ENCODE data around the gene TENM4. TPM values are rescaled to one million over a fixed set of nuclear protein-coding genes. Genes with fewer than 3 reads are reported as not detected.

TENM4 gene
- total RNA-seq, 1 experiment from 2014 or later, result 22.6 TPM

DNA sequence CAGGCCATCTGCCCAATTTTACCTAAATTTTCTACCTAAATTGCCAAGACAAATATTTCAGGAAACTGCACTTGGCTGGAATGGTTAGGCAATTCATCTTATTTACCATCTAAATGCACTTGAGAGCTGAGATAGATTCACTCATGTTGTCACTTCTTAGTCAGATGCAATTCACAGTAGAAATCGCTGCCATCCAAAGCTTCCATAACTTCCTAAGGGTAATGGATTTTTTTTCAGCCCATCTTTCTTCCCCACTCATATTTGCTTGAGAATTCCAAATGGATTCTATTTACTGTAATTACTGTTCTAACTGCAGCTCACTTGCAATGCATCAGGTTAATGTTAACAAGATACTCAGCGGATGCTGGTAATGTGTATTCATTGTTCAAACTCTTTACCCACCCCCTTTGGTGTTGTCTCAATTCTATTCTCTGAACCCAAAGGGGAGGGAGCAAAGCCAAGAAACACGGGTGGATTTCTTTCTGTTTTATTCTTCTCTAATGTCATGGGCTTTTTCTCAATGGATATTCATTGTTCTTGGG lies 96.0 kb downstream of the TENM4 start:
- no peak for DNase-seq (ENCODE audit: low read depth)

DNA sequence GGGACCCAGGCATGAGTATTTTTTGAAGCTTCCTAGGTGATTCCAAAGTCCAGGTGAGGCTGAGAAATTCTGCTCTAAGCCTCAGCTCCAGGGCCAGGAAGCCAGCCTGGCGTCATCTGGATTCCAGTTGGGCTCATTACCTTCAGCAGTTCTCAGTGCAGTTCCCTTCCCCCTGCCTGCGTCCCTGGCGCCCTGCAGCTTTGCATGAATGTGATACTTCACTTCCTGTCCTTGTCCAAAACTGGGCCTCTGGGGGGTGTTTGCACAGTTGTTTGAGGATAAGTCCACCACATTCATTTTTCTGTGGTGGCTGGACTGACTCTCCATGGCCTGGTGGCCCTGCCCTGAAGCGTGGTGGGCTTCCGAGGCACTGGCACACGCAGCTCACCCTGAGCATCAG lies 98.1 kb downstream of the TENM4 start:
- no peak for DNase-seq (ENCODE audit: low read depth)

DNA sequence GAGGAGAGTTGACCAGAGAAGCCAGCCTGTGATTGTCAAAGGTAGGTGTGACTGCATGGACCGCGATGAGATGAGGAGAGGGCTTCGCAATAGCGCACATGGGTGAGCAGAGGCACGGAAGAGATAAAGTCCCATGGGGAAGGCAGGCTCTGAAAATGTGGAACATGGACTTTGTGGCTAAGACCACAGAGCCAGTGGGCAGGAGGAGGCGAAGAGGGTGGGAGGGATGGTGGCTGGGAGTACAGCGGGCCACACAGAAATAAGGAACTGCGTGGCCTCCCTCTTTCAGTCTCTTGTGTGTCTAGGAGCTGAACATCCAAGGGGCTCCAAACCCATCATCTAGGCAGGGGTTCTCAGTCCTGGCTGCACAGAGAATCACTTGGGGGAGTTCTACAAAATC lies 98.6 kb downstream of the TENM4 start:
- DNase-seq (ENCODE audit: low read depth), result no peak

DNA sequence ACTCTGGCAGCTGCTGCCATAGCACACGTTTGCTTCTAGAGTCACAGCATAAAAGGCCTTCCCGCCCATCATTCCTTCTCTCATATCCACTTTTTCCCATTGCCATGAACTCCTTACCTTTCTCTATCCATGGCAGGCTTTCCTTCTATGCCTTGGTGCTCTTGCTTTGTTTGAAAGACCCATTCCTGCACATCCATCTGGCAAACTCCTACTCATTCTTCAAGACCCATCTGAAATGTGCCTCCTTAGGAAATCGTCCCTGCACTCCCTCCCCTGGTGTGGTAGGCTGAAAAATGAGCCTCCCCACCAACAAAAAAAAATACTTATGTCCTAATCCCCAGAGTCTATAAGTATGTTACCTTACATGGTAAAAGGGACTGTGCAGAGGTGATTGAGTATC lies 100.3 kb downstream of the TENM4 start:
- DNase-seq (ENCODE audit: low read depth), result no peak

DNA sequence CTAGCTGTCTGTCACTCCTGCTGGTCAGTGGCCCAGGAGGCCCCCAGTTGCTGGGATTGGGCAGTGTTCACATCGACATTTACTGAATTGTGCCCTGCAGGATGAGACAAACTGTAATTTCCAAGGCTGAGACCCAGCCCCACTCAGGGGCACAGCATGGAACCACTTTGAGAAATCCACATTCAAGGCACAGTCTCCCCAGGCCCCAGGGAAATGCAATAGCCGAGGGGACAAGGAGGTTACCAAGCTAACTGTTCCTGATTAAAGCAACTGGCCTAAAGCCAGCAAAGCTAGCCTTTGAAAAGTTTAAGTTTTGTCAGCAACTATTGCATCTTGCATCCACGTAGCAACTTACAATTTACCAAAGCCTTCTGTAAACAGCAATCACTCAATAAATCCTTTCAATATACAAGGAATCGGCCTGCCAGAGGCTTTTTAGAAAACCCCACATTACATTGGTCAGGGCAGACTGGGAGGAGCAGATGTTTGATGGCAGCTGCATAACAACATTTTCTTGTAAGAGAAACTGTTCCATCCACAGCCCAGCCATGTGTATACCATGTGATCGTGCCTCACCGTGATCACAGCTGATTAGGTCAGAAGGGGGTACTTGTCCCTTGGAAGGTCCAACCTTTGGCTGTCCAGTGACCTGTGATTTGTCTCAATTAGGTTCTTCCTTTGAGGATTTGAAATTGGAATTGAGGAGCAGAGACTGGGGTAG lies 103.9 kb downstream of the TENM4 start:
- DNase-seq (ENCODE audit: low read depth), result no peak

DNA sequence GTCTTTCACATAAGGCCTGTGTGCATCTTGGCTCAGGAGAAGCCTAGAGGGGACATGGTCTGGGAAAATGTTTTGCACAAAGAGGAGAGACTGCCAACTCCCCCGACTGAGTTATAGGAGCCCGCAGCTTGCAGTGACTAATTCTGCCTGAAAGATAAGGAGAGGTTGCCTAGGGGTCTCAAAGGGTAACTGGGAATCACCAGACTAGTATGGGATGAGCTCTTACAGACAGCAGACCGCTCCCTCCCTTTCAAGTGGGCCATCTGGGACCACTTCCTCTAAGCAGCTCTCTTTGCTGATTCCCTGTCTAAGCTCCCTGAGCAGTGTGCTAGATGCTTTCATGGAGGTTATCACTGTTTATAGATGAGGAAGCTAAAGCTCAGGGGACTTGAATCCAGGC lies 105.1 kb downstream of the TENM4 start:
- DNase-seq (ENCODE audit: low read depth), result no peak

DNA sequence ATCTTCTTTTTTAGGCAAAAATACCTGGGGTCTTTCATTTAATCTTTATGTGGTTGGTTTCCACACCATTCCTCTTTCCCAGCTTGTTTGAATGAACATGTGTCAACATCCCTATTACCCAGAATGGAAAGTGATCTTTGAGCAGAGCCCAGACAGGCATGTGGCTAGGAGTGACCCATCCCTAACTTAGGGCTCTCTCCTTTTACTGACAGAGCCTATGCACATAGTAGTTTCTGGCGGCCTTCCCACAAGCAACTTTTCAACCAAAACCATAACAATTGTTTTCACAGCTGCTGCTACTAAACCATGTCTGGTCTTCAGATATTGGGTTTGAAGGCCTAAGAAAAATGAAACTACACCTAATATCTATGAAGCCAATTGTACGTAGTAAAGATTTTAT lies 107.5 kb downstream of the TENM4 start:
- DNase-seq (ENCODE audit: low read depth), result no peak

DNA sequence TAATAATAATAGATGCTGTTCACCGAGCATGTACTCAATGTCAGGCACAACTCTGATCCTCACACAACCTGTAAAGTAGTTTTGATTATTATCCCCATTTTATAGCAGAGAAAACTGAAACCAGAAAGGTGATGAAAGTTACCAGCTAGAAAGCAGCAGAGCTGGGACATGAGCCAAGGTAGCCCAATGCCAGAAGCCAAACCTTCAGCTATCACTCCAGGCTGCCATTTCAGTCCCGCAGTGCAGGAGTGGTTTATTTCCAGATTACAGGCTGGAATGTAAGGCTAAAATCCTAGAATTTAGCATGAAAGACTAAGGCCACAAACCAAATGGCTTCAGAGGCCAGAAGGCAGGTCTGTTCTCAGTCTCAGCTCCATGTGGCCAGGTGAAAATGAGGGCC lies 108.8 kb downstream of the TENM4 start:
- no peak for DNase-seq (ENCODE audit: low read depth)

DNA sequence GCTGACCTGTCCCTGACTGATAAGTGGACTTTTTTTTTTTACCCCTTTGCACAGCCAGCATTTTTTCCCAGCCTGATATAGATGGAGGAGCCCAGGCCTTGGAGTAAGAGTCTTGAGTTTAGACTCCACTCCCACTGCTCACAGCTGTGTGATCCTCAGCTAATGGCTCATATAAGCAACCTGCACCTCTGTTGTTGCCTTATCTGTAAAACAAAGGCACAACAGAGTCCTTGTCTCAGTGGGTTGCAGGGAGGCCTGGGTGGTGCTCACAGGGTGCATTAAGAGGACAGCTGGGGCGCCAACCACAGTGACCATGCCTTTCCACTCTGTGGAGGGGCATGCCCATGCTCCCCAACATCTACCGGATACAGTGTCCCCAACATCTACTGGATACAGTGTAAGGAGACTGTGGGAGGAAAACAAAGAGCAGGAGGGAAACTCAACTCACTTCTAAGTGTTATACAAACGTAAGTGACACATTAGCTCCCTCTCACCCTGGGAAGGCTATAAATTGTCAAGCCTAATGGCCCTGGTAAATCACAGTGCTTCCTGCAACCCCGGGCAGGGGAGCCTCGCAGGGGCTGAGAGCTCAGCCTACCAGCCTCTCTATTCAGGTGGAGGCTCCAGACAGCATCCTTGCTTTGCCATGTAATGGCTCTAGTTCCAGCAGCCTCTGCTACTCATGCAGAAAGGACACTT lies 109.5 kb downstream of the TENM4 start:
- no peak for DNase-seq (ENCODE audit: low read depth)

DNA sequence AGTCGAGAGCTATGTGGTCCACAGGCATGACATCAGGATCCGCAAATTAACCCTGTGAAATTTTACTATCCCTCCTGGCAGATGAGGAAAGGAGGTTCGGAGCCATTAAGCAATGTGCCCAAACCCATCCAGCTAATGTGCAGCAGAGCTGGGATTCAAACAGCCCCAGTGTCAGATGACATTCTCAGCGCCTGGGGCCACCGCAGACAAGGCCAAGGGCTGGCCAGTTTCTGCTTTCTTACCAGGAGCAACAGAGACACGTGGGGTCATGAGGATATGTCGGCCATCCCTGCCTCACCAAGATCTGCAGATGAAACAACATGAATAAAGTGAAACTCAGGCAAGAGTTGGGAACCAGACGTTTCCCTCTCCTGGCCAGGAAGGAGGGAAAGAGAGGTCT lies 110.2 kb downstream of the TENM4 start:
- no peak for DNase-seq (ENCODE audit: low read depth)

DNA sequence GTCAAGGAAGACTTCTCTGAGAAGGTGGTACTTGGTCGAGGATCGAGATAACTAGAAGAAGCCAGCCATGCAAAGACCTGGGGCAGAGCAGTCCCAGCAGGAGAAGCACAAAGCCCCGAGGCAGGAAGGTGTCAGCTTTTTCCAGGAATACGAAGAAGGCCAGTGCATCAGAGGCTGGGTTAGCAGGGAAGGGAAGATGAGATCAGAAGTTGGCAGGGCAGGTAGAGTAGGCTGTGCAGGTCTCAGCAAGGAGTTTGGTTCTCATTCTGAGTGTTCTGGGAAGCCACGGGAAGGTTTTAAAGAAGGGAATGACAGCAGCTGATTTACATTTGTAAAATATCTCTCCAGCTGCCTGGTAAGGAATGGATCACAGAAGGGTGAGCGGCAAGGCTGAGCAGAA lies 111.3 kb downstream of the TENM4 start:
- DNase-seq (ENCODE audit: low read depth), result no peak

DNA sequence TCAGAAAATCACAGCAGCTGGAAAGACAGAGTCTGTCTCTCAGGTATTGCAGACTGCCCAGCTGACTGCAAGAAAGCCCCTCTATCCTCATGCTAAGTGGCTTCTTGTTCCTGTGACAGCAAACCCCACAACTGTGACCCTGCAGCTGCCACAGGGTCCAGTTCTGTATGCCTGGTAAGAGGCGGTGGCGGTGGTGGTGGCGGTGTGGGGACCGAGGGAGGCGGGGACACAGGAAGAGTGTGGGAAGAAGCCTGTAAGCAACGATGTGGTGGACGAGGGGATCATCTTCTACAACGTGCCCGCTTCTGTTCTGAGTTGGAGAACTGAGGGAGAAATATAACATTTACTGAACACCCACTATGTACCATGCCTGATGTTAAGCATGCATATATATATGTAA lies 112.4 kb downstream of the TENM4 start:
- DNase-seq (ENCODE audit: low read depth), result no peak

DNA sequence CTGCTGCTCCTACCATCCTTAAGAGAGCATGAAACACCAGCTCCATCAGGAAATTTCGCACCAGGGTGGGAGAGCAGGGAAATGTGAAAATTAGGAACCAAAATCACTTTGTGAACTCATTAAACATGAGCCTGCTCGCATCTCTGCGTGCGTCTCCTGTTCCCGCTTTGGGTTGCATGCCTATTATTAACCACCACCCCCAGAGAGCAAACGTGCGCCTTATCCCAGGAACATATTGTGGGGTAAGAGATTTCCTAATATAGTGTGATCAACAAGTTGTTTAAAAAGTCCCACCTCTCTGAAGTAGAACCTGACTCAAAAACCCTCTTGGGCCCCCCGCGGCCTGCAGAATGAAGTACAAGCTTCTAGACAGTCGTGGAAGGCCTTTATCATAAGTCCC lies 115.0 kb downstream of the TENM4 start:
- DNase-seq (ENCODE audit: low read depth), result no peak

DNA sequence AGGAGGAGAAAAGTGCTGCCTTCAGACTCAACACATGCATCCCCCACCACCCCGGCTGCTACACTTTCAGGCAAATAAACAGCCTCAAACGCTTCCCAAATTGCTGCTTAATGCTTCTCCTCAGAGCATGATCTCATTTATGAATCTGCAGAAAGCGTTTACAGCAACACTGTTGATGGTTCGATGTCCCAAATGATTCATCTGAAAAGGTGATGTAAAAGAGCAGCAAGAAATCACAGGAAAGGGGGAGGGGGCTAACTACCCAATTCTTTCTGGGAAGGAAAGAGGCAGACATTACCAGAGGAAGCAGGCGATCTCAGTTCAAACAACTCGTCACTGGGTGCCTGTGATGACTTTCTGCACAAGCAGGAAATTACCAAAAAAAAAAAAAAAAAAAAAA lies 119.6 kb downstream of the TENM4 start:
- peak; percentile 4 for DNase-seq (ENCODE audit: low read depth)

DNA sequence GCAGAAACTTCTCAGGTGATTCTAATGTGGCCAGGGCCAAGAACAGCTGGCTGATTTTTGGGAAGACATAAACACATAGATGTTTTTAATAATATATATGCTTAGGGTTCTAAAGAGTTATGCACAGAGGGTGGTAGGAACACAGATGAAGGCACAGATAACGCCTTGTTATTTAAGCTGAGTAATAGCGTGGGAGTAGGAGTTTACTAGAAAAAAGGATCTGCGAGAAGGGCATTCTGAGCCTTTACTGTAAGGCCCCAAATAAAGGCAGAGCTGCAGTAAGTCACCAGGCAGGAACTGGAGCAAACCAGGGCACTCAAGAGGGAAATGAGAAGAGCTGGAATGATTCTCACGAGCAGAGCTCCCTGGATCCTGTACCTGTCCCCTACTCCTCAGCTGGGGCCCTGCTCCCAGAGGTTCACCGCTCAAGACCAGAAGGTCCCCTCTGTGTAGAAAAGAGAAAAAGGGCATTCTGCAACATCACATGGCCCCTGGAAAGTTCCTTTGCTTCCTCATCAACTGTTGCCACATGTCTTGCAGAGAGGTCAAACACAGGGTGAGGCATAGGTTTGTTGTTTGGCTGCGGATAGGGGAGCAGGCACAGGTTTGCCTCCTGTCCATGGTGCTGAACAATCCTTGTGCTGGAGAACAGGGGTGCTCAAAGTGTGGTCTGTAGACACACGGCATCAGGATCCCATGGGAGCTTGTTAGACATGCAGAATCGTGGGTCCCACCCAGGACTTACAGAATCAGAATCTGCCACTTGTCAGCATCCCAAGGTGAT lies 125.7 kb downstream of the TENM4 start:
- peak; percentile 12 for DNase-seq (ENCODE audit: low read depth)

DNA sequence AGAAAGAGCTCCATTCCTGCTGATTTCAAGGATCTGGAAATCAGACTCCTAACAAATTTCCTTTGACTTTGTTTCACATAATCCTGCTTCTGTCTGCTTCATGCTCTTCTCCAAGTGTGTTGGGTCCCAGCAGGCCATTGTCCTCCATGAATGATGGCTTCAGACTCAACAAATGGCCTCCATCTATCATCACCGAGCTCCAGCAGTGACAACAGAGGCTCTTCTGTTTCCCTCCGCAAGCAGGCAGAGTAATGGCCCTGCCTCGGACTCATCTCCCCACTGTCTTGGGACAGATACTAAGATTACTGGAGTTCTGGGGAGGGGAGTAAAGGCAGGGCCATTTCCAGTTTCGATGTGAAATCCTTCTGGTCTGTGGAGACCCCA lies 127.3 kb downstream of the TENM4 start:
- DNase-seq (ENCODE audit: low read depth), result no peak

DNA sequence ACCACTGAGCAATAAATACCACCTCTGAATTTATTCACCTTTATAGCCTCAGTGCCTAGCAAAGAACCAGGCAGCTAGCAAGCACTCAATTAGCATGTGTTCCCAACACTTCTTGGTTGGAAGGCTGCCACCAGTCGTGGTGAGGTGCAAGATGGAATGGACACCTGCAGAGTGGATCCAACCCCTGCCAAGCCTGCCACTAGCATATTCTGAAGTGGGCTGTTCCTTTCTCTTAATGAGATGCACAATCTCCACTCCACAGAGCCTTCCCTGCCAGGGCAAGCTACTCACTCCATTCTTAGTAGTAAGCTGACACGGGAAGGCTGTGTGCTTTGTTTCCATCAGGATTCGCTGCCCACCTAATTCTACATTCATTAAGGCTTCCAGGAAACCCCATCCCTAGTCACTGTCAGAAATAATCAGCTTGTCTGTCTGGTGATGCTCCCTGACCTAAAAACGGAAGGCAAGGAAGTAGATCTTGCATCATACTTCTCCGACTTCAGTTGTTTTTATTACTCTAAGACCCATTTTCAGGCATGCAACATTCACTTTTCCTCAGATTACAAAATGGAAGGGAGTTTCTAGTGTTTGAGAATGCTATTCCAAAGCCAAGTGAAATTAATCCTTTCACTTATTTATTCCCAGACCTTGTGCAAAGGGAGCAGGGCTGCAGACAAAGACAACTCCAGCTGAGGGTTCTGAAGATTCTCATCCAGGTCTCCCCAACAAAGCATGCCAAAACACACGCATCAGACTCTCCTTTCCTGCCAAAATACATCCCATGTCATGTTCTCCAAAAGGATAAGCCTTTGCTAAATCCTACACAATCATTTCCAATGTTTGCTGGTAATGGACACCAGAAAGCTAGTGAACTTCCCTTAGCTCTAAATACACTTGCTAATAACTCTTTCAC lies 128.0 kb downstream of the TENM4 start:
- DNase-seq (ENCODE audit: low read depth), result no peak

DNA sequence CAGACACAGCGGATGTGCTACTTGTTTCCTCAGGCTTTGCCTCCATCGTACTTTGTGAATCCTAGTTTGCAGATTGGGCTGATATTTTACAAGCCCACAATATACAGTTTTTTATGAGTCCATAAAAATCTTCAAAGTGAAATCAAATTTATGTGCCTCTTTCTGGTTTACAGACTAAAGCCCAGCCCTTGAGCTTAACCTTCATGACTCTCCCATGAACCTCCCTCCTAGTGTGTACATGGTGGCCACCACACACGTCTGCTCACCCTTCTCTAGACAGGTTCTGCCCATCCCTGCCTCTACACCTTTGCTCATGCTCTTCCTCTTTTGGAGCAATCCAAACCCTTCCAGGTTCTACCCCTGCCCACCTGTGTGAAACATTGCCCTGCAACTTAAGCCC lies 129.4 kb downstream of the TENM4 start:
- no peak for DNase-seq (ENCODE audit: low read depth)

DNA sequence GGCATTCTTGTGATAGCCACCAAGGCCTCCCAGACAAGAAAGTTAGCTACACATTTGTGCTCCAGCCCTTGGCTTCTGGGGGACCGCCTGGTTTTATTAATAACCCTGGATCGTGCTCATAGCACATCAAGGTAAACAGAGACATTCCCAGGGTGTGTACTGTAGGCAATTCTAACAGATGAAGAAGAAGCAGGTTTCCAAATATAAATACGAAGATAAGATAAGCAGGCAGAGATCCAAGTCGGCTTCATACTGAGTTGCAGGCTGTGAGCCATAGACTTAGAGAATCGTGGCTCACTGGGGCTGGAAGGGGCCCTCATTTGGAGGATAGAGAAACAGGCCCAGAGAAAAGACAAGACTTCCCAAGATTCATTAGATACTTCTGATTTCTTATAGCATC lies 131.4 kb downstream of the TENM4 start:
- DNase-seq (ENCODE audit: low read depth), result no peak

DNA sequence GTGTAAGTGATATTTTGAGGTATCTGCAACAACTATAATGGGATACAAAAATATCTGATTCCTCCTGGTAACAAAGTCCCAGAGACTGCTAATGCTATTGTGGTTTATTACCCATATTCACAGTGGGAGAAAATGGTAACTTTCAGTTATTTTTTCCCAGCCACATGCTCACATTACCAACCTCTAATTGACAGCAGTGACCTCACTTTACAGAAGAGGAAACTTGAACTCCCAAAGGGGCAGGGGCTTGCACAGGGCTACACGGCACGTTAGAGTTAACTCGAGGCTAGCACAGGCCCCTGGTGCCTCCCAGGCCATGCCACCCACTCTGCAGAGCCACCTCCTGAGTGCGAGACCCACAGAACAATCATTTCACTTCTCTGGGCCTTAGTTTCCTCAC lies 132.4 kb downstream of the TENM4 start:
- DNase-seq (ENCODE audit: low read depth), result no peak

DNA sequence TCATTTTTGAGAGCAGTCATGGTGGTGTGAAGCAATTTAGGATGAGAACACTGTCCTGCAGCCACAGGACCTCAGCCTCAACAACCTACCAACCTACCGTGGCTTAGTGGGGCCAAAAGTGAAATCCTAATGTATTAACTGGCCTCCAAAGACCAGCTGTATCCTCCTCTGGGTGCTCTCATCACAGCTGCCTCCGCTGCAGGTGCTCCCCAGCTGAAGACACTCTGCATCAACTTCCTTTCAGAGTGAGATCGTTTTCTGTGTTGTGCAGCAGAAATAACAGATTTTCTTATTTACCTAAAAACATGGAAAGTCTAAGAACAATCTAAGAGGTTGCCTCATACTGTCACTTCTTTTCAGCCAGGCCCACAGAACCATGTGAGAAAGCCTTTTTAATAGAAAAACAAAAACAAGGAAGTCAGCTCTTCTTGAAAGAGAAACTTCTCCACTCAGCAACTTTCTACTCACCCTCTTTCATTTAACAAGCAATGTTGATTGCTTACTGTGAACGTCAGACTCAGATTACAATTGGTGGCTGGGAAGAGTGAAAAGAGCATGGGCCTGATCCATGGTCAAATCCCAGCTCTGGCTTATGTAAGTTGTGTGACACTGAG lies 136.1 kb downstream of the TENM4 start:
- no peak for DNase-seq (ENCODE audit: low read depth)

Data from M059J (cell line).